Endothelial cell (in vitro differentiated cells): Measurements from ENCODE around the gene TGIF2. TPM values are rescaled to one million over a fixed set of nuclear protein-coding genes. Genes with fewer than 3 reads are reported as not detected.

Experiments
- DNase-seq: peaks from one replicate; pipeline ENCODE4 v3.0.0; 2021; ENCODE audit warnings: low spot score
- H3K27ac Mint-ChIP-seq: one replicate; pipeline ENCODE4 v1.8.0; 2021; ENCODE audit warnings: mixed read lengths, inconsistent platforms; ENCODE audit not compliant: unreplicated experiment
- H3K27me3 Mint-ChIP-seq: one replicate; pipeline ENCODE4 v1.8.0; 2021; ENCODE audit warnings: mild to moderate bottlenecking, moderate library complexity, mixed read lengths, inconsistent platforms; ENCODE audit not compliant: unreplicated experiment
- H3K36me3 Mint-ChIP-seq: one replicate; pipeline ENCODE4 v1.8.0; 2021; ENCODE audit warnings: mild to moderate bottlenecking, low read depth, mixed read lengths, inconsistent platforms; ENCODE audit not compliant: unreplicated experiment
- H3K4me1 Mint-ChIP-seq: one replicate; pipeline ENCODE4 v1.8.0; 2021; ENCODE audit warnings: mild to moderate bottlenecking, mixed read lengths, inconsistent platforms; ENCODE audit not compliant: unreplicated experiment
- H3K4me3 Mint-ChIP-seq: one replicate; pipeline ENCODE4 v1.8.0; 2021; ENCODE audit warnings: mild to moderate bottlenecking, mixed read lengths, inconsistent platforms; ENCODE audit not compliant: unreplicated experiment
- H3K9me3 Mint-ChIP-seq: one replicate; pipeline ENCODE4 v1.8.0; 2021; ENCODE audit warnings: mixed read lengths, inconsistent platforms; ENCODE audit not compliant: unreplicated experiment
- CTCF ChIP-seq: fragments of 200-600 bp; sonication (generic); IDR thresholded peaks from one replicate; pipeline ENCODE4 v1.5.0; 2021; ENCODE audit warnings: antibody characterized with exemption; ENCODE audit not compliant: unreplicated experiment
- total RNA-seq: library from RNA; stranded (reverse); fragmentation: NEBNext Ultra II Directional; extraction: Animal tissue kit (Norgen Biotek cat#: 25700); gene quantifications from one replicate; pipeline ENCODE4 v1.2.1, GENCODE V29; 2021; ENCODE audit not compliant: unreplicated experiment

Gene TGIF2
- total RNA-seq, 1 donor from 2014 or later = 43.7 TPM

- TF ChIP-seq CTCF = no peak
- no peak overlapping the region for H3K27ac Mint-ChIP-seq
- no peaks in the 10 kb centered on the region for H3K27me3 Mint-ChIP-seq
- H3K36me3 Mint-ChIP-seq = peaks cover 26% of the 10 kb centered on the region
- H3K9me3 Mint-ChIP-seq = no peaks in the 10 kb centered on the region
- no peaks in the 10 kb centered on the region for H3K4me1 Mint-ChIP-seq
- no peak overlapping the region for H3K4me3 Mint-ChIP-seq
- no peak for DNase-seq
Measured at GRCh38 chr20:36613974-36614373, 40.6 kb downstream of the TGIF2 start.

GRCh38 chr20:36614781-36615557 is 41.6 kb downstream of the TGIF2 start:
- DNase-seq = no peak
- no peak for TF ChIP-seq CTCF
- Mint-ChIP-seq H3K4me3 (peak overlapping the region; percentile 19), H3K27me3 (no peaks in the 10 kb centered on the region), H3K9me3 (no peaks in the 10 kb centered on the region), H3K4me1 (no peaks in the 10 kb centered on the region), H3K27ac (no peak overlapping the region), H3K36me3 (peaks cover 19% of the 10 kb centered on the region)

DNA sequence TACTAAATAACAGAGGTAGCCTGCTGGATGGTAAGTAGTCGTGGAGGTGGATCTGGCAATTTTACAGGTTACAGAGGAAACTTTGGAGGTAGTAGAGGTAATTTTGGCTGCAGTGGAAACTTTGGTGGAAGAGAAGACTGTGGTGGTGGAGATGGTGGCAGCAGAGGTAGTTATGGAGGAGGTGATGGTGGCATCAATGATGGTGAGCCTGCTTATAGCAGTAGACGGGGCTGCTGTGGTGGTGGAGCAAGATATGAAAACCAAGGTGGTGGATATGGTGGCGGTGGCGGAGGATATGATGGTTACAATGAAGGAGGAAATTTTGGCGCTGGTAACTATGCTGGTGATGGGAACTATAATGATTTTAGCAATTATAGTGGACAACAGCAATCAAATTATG is 47.5 kb downstream of the TGIF2 start:
- DNase-seq = no peak
- Mint-ChIP-seq H3K4me1 (peaks cover 6% of the 10 kb centered on the region), H3K9me3 (no peaks in the 10 kb centered on the region), H3K36me3 (no peaks in the 10 kb centered on the region), H3K4me3 (no peak overlapping the region), H3K27ac (no peak overlapping the region), H3K27me3 (peaks cover 1% of the 10 kb centered on the region)
- TF ChIP-seq CTCF = no peak

- H3K9me3 Mint-ChIP-seq = no peaks in the 10 kb centered on the region
- H3K27ac Mint-ChIP-seq = no peak overlapping the region
- peaks cover 1% of the 10 kb centered on the region for H3K27me3 Mint-ChIP-seq
- peaks cover 6% of the 10 kb centered on the region for H3K4me1 Mint-ChIP-seq
- no peak overlapping the region for H3K4me3 Mint-ChIP-seq
- DNase-seq = no peak
- TF ChIP-seq CTCF = no peak
- H3K36me3 Mint-ChIP-seq = no peaks in the 10 kb centered on the region
Measured at GRCh38 chr20:36623444-36623843, 50.0 kb downstream of the TGIF2 start.

DNA sequence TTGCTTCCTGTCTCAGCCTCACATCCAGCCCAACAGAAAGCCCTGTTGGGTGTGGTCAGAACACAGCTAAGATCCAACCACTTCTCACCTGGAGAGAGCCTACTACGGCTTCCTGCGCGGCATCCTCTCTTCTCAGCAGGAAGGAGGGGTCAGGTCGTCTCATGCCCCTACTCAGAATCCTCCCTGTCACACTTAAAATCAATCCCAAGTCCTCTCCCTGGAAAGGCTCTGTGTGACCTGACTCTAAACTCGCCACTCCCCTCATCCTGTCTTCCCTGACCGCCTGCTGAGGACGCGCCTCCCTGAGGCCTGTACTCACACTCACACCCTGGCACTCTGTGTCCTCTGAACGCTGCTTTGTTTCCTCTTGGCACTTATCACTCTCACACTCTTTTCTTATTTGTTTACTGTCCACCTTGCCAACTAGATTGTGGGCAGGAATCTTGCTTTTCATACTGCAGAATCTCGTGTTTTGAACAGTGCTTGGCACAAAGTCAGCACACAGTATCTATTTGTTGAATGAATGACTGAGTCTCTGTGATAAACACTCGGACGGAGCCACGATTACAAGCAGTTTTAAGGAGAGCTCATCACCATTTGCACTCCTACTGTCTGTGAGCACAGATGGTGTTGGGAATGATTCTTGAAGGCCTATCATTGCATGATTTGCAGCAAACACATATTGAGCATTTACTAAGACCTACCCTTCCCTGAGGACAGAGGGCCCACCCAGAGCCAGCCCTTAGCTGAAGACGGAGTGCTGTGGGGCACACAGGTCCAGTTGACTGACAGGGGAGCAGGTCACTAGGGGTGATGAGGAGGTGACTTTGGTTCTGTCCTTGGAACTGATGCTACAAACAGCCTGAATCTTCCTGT is 50.9 kb downstream of the TGIF2 start:
- H3K36me3 Mint-ChIP-seq = no peaks in the 10 kb centered on the region
- peaks cover 6% of the 10 kb centered on the region for H3K4me1 Mint-ChIP-seq
- H3K27me3 Mint-ChIP-seq = peaks cover 1% of the 10 kb centered on the region
- H3K27ac Mint-ChIP-seq = peak overlapping the region; percentile 6
- no peak for DNase-seq
- no peaks in the 10 kb centered on the region for H3K9me3 Mint-ChIP-seq
- no peak overlapping the region for H3K4me3 Mint-ChIP-seq
- TF ChIP-seq CTCF = no peak
